Neuron (in vitro differentiated cells): ENCODE measurements around the gene MRC2.
A peak's percentile ranks its signal among the peaks of the same experiment; 100 is the strongest.

Experiments
- H2AFZ ChIP-seq: one replicate; pipeline ENCODE4 v1.6.1; 2013; ENCODE audit warnings: low read depth, mild to moderate bottlenecking, inconsistent platforms, low read length, moderate library complexity
- H3K27me3 ChIP-seq: one replicate; pipeline ENCODE4 v1.6.1; 2013; ENCODE audit warnings: low read length; ENCODE audit not compliant: insufficient read depth
- H3K36me3 ChIP-seq: one replicate; pipeline ENCODE4 v1.6.1; 2013; ENCODE audit warnings: low read length; ENCODE audit not compliant: insufficient read depth
- H3K4me1 ChIP-seq: one replicate; pipeline ENCODE4 v1.6.1; 2013; ENCODE audit warnings: low read length; ENCODE audit not compliant: insufficient read depth
- H3K4me3 ChIP-seq: 2 replicates; pipeline ENCODE4 v1.5.1; 2013; ENCODE audit warnings: mild to moderate bottlenecking, low read length, moderate library complexity
- H3K9me3 ChIP-seq: one replicate; pipeline ENCODE4 v1.6.1; 2013; ENCODE audit warnings: low read length

Gene MRC2

GRCh38 chr17:62616993-62617893, 10.2 kb upstream of the MRC2 start:
- no peaks in the 10 kb centered on the region for H3K9me3 ChIP-seq
- peaks cover 15% of the 10 kb centered on the region for H3K4me1 ChIP-seq
- no peaks in the 10 kb centered on the region for H3K27me3 ChIP-seq
- no peak overlapping the region for H2AFZ ChIP-seq
- H3K4me3 ChIP-seq: no peak overlapping the region
- H3K36me3 ChIP-seq: peaks cover 17% of the 10 kb centered on the region

DNA sequence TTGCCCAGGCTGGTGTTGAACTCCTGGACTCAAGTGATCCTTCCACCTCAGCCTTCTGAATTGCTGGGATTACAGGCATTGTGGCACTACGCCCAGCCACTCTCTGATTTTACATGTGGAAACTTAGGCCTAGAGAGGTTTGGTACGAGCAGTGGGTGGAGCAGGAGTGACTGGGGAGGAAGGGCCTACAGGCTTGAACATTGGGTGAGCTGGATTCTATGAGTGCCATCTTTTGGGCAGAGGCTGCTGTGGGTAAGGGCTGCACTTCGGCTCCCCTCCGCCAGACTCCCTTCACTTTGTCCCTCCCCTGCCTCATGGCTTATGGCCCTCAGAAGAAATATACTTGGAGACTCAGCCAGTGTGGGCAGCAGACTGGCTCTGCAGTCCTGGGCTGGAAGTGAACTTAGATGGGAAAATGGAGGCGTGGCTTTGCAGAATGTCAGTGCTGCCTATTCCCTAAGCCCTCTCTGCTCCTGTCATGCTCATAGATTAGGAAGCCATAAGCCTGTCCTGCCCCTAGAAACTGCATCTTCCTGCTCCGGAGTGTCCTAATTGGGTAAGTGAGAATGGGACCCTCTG, 9.5 kb upstream of the MRC2 start:
- Histone ChIP-seq H3K36me3 (peaks cover 16% of the 10 kb centered on the region), H3K4me1 (peaks cover 15% of the 10 kb centered on the region), H3K9me3 (no peaks in the 10 kb centered on the region), H2AFZ (no peak overlapping the region), H3K27me3 (no peaks in the 10 kb centered on the region), H3K4me3 (no peak overlapping the region)

DNA sequence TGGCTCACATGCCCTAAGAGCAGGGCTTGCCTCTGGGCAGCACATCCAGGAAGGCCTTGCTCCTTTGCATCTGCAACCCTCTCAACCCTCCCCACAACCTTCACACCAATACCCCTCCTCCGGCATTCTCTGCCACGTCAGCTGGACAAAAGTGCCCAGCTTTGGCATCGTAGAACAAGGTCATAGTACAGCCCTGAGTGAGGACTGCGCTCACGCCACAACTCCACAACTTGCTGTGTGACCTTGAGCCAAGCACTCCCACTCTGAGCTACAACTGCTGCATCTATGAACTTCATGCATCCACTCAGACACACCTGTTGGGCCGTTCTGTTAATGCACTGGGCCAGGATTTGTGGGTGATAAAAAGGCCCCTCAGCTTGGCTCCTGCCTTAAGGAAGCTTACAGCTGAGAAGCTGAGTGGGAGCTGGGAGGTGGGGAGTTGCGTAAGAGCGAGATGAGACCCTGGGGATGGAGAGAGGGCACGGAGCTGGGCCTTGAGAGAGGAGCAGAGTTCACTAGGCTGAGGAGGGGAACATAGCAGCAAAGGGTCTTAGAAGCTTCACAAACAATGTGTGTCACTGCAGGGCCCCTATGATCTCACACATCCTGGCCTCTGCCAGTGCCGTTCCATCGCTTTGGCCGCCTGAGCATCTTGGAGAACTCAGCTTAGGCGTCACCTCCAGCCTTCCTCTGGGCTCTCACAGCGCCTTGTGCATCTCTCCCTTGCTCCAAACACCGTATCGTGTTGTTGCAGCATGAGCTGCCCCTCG, 8.6 kb upstream of the MRC2 start:
- H3K4me1 ChIP-seq: peaks cover 15% of the 10 kb centered on the region
- no peak overlapping the region for H3K4me3 ChIP-seq
- H3K27me3 ChIP-seq: no peaks in the 10 kb centered on the region
- no peaks in the 10 kb centered on the region for H3K9me3 ChIP-seq
- H2AFZ ChIP-seq: no peak overlapping the region
- peaks cover 16% of the 10 kb centered on the region for H3K36me3 ChIP-seq

DNA sequence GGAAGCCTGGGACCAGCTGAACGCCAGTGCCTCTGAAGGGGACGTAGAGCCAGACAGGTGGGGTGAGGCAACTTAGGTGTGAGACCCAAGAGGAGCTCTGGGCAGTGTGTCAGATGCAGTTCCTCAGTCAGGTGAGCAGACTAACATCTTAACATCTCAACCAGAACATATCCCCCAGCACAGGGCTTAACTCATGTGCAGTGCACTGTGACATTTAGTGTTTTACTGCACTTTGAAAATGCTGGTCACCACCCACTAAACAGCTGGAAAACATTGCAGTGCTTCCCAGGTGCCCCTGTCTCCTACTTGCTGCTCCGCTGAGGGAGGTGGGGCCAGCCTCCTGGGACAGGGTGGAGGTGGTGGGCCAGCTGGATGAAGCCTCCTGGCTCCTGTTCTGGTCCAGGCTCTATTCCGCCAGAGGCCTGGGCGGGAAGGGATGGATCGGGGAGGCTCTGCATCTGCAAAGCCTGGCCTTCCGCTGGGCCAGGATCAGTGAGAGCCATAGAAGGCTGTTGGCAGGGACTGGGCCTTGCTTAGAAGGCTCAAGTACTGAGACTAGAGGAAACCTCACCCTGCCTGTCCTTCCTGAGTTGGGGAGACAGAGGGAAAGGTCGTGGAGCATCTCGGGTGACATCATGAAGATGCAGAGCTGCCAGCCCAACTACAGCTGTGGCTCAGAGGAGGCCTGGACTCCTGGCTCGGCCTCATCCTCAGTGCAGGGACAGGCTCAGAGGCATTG, 7.9 kb upstream of the MRC2 start:
- H3K36me3 ChIP-seq: peaks cover 15% of the 10 kb centered on the region
- peaks cover 15% of the 10 kb centered on the region for H3K4me1 ChIP-seq
- H3K4me3 ChIP-seq: no peak overlapping the region
- H2AFZ ChIP-seq: no peak overlapping the region
- H3K9me3 ChIP-seq: no peaks in the 10 kb centered on the region
- H3K27me3 ChIP-seq: no peaks in the 10 kb centered on the region

DNA sequence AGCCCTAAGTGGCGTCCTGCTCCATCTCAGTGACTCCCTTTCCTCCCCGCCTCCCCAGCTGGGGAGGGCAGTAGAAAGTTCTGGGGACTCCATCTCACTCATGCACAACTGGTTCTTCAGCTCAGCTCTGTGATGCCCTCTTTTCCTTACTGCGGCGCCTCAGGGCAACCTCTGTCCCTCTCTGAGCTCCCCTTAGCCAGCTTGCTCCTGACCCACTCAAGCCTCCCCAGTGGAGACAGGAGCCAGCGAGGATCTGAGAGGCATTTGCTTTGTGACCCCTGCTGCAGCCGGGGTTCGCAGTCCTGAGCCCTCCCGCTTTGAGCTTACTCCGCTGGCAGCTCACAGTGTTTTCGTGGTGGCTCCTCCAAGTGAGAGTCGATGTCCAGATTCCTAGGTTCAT, 6.2 kb upstream of the MRC2 start:
- Histone ChIP-seq H3K4me3 (no peak overlapping the region), H3K36me3 (peaks cover 12% of the 10 kb centered on the region), H3K4me1 (peaks cover 15% of the 10 kb centered on the region), H2AFZ (no peak overlapping the region), H3K9me3 (no peaks in the 10 kb centered on the region), H3K27me3 (no peaks in the 10 kb centered on the region)

GRCh38 chr17:62625184-62625869, 2.1 kb upstream of the MRC2 start:
- H3K27me3 ChIP-seq: no peaks in the 10 kb centered on the region
- no peak overlapping the region for H2AFZ ChIP-seq
- H3K9me3 ChIP-seq: no peaks in the 10 kb centered on the region
- no peak overlapping the region for H3K4me3 ChIP-seq
- peaks cover 8% of the 10 kb centered on the region for H3K36me3 ChIP-seq
- H3K4me1 ChIP-seq: peaks cover 25% of the 10 kb centered on the region

DNA sequence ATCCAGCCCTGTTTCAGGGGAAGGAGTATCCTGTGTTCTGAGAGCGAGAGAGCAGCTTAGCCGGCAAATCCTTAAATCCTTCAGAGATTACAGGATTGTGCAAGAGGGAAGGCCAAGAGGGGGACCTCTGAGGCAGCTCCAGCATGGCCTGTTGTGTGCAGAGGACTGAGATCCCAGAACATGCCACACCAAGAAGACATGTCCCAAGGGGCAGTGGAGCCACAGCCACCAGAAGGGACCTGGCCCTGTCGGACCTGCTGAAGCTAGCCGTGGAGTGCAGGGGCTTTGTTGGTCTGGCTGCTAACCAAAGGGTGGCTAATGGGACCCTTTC, 1.6 kb upstream of the MRC2 start:
- H3K9me3 ChIP-seq: no peaks in the 10 kb centered on the region
- no peaks in the 10 kb centered on the region for H3K27me3 ChIP-seq
- no peak overlapping the region for H3K4me3 ChIP-seq
- H3K36me3 ChIP-seq: peaks cover 8% of the 10 kb centered on the region
- H2AFZ ChIP-seq: no peak overlapping the region
- peaks cover 30% of the 10 kb centered on the region for H3K4me1 ChIP-seq

GRCh38 chr17:62626719-62627218, 701 bp upstream of the MRC2 start:
- H2AFZ ChIP-seq: peak overlapping the region; percentile 14
- peak overlapping the region; percentile 75 for H3K4me3 ChIP-seq
- H3K9me3 ChIP-seq: no peaks in the 10 kb centered on the region
- peaks cover 38% of the 10 kb centered on the region for H3K4me1 ChIP-seq
- H3K36me3 ChIP-seq: peaks cover 13% of the 10 kb centered on the region
- H3K27me3 ChIP-seq: no peaks in the 10 kb centered on the region

- H3K36me3 ChIP-seq: peaks cover 13% of the 10 kb centered on the region
- no peaks in the 10 kb centered on the region for H3K27me3 ChIP-seq
- peaks cover 51% of the 10 kb centered on the region for H3K4me1 ChIP-seq
- H3K4me3 ChIP-seq: peak overlapping the region; percentile 75
- H2AFZ ChIP-seq: peak overlapping the region; percentile 57
- H3K9me3 ChIP-seq: no peaks in the 10 kb centered on the region
These were observed 599 bp downstream of the MRC2 start for GRCh38 chr17:62627904-62628633.

- H3K4me3 ChIP-seq: peak overlapping the region; percentile 75
- H3K36me3 ChIP-seq: peaks cover 13% of the 10 kb centered on the region
- no peaks in the 10 kb centered on the region for H3K9me3 ChIP-seq
- H3K27me3 ChIP-seq: no peaks in the 10 kb centered on the region
- no peak overlapping the region for H2AFZ ChIP-seq
- peaks cover 57% of the 10 kb centered on the region for H3K4me1 ChIP-seq
These were observed 1.5 kb downstream of the MRC2 start for GRCh38 chr17:62628831-62629555.

- Histone ChIP-seq H3K4me3 (peak overlapping the region; percentile 75), H3K9me3 (no peaks in the 10 kb centered on the region), H3K27me3 (no peaks in the 10 kb centered on the region), H3K4me1 (peaks cover 64% of the 10 kb centered on the region), H3K36me3 (peaks cover 11% of the 10 kb centered on the region), H2AFZ (no peak overlapping the region)
These were observed 2.3 kb downstream of the MRC2 start for GRCh38 chr17:62629556-62630364.
